GM23338 (cell line): ENCODE results near the gene RIOX2. TPM values are rescaled to one million over a fixed set of nuclear protein-coding genes. Genes with fewer than 3 reads are reported as not detected.

ENCODE experiments used
- ATAC-seq: fragments of 200-7000 bp; cut with Tn5 transposase; 3 replicates; pipeline ENCODE4 v1.9.1; 2020
- DNase-seq: peaks from one replicate; pipeline ENCODE4 v3.0.0-alpha.2; 2015; ENCODE audit warnings: low spot score
- H2AFZ ChIP-seq: fragments of 200-600 bp; sonication (generic); 2 replicates; pipeline ENCODE4 v1.8.0; 2016; ENCODE audit warnings: antibody characterized with exemption, mild to moderate bottlenecking, moderate library complexity
- H3F3A ChIP-seq: fragments of 200-600 bp; sonication (generic); replicated peaks from 2 replicates; pipeline ENCODE4 v1.8.0; 2017; ENCODE audit warnings: antibody characterized with exemption, mixed run types, low read depth
- H3K27ac ChIP-seq: fragments of 200-600 bp; sonication (generic); 2 replicates; pipeline ENCODE4 v1.6.1; 2016; ENCODE audit warnings: low read depth
- H3K27me3 ChIP-seq: fragments of 200-600 bp; sonication (generic); 2 replicates; pipeline ENCODE4 v1.8.0; 2016; ENCODE audit warnings: mild to moderate bottlenecking, mixed run types, moderate library complexity; ENCODE audit not compliant: insufficient read depth
- H3K36me3 ChIP-seq: fragments of 200-600 bp; sonication (generic); 2 replicates; pipeline ENCODE4 v1.8.0; 2016; ENCODE audit warnings: mild to moderate bottlenecking; ENCODE audit not compliant: insufficient read depth
- H3K4me1 ChIP-seq: fragments of 200-600 bp; sonication (generic); 2 replicates; pipeline ENCODE4 v1.8.0; 2016; ENCODE audit warnings: mild to moderate bottlenecking, moderate library complexity; ENCODE audit not compliant: insufficient read depth
- H3K4me2 ChIP-seq: fragments of 200-600 bp; sonication (generic); 2 replicates; pipeline ENCODE4 v1.7.1; 2017; ENCODE audit warnings: mixed run types
- H3K4me3 ChIP-seq: fragments of 200-600 bp; sonication (generic); 2 replicates; pipeline ENCODE4 v1.6.1; 2016; ENCODE audit warnings: mixed run types
- H3K79me2 ChIP-seq: fragments of 200-600 bp; sonication (generic); replicated peaks from 2 replicates; pipeline ENCODE4 v1.8.0; 2017; ENCODE audit warnings: mild to moderate bottlenecking; ENCODE audit not compliant: insufficient read depth
- H3K9me2 ChIP-seq: fragments of 200-600 bp; sonication (generic); 2 replicates; pipeline ENCODE4 v1.8.0; 2017; ENCODE audit not compliant: insufficient read depth
- H4K20me1 ChIP-seq: fragments of 200-600 bp; sonication (generic); replicated peaks from 2 replicates; pipeline ENCODE4 v1.8.0; 2017; ENCODE audit warnings: mild to moderate bottlenecking; ENCODE audit not compliant: insufficient read depth
- H3K27ac Mint-ChIP-seq: 2 replicates; pipeline ENCODE4 v1.8.0; 2020; ENCODE audit warnings: inconsistent platforms, mild to moderate bottlenecking, moderate library complexity, mixed read lengths
- H3K27me3 Mint-ChIP-seq: 3 replicates; pipeline ENCODE4 v1.8.0; 2022; ENCODE audit warnings: low read depth, mild to moderate bottlenecking, moderate library complexity, mixed read lengths, inconsistent platforms; ENCODE audit not compliant: insufficient read depth, poor library complexity
- H3K36me3 Mint-ChIP-seq: 3 replicates; pipeline ENCODE4 v1.8.0; 2021; ENCODE audit warnings: low read depth, mild to moderate bottlenecking, inconsistent platforms, moderate library complexity, mixed read lengths
- H3K4me1 Mint-ChIP-seq: 3 replicates; pipeline ENCODE4 v1.8.0; 2020; ENCODE audit warnings: mild to moderate bottlenecking, inconsistent platforms, mixed read lengths
- H3K4me3 Mint-ChIP-seq: 3 replicates; pipeline ENCODE4 v1.8.0; 2021; ENCODE audit warnings: moderate library complexity, mild to moderate bottlenecking, inconsistent platforms, mixed read lengths
- H3K9me3 Mint-ChIP-seq: 3 replicates; pipeline ENCODE4 v1.8.0; 2020; ENCODE audit warnings: moderate library complexity, mild to moderate bottlenecking, inconsistent platforms, mixed read lengths
- CREB1 ChIP-seq: fragments of 250-450 bp; sonication (Bioruptor Pico); IDR thresholded peaks from 2 replicates; pipeline ENCODE4 v1.5.0; 2020; ENCODE audit warnings: low read depth, mild to moderate bottlenecking, moderate library complexity
- EZH2 ChIP-seq: fragments of 200-600 bp; sonication (generic); IDR thresholded peaks from one replicate; pipeline ENCODE4 v1.8.0; 2017; ENCODE audit warnings: antibody characterized with exemption, mild to moderate bottlenecking, low read depth; ENCODE audit not compliant: unreplicated experiment
- POLR2AphosphoS5 ChIP-seq: IDR thresholded peaks from 2 replicates; pipeline ENCODE4 v1.6.1; 2016; ENCODE audit warnings: antibody characterized with exemption, low read depth
- STAT1 ChIP-seq: IDR thresholded peaks from one replicate; pipeline ENCODE4 v1.6.1; 2016; ENCODE audit warnings: antibody characterized with exemption; ENCODE audit not compliant: unreplicated experiment
- ZNF114 ChIP-seq: fragments of 250-450 bp; sonication (Bioruptor Pico); IDR thresholded peaks from 2 replicates; pipeline ENCODE4 v1.5.0; 2020; ENCODE audit warnings: mild to moderate bottlenecking, moderate library complexity
- polyA plus RNA-seq: library from polyadenylated mRNA; unstranded; fragments of >200 nt; fragmentation: Nextera tagmentation; extraction: Ambion mirVana; gene quantifications from 2 replicates; pipeline ENCODE4 v1.2.1, GENCODE V29; 2016
- total RNA-seq: library from RNA; depleted of rRNA; stranded (reverse); fragments of >200 nt; shearing (Covaris generic); gene quantifications from 2 replicates; pipeline ENCODE4 v1.2.3, GENCODE V29; 2014
- TF ChIP-seq, protein P1 (sequence below): fragments of 250-450 bp; sonication (Bioruptor Pico); IDR thresholded peaks from 2 replicates; pipeline ENCODE4 v1.5.0; 2020; ENCODE audit warnings: mild to moderate bottlenecking, moderate library complexity

RIOX2 gene
- total and polyA plus RNA-seq, 2 experiments from 2014 or later, result 9.0 to 10.7 TPM

DNA sequence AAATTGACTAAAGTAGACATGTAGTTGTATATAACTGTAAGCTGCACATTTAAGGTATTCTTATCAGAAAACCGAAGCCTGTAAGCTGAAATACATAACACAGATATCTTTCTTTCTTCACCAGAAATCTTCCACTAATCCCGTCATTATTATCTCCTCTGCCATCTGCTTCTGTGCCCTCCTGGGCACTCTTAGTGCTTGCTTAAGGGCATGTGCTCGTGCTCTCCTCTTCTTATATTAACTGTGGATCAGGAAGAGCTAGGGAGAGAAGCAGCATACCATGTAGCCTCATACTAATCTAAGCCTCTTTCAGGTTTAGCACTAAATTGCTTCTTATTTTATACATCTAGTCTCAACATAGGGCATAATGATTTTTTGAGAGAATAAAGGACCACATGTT, 60.8 kb downstream of the RIOX2 start (continued):
- TF ChIP-seq, protein P1, sequence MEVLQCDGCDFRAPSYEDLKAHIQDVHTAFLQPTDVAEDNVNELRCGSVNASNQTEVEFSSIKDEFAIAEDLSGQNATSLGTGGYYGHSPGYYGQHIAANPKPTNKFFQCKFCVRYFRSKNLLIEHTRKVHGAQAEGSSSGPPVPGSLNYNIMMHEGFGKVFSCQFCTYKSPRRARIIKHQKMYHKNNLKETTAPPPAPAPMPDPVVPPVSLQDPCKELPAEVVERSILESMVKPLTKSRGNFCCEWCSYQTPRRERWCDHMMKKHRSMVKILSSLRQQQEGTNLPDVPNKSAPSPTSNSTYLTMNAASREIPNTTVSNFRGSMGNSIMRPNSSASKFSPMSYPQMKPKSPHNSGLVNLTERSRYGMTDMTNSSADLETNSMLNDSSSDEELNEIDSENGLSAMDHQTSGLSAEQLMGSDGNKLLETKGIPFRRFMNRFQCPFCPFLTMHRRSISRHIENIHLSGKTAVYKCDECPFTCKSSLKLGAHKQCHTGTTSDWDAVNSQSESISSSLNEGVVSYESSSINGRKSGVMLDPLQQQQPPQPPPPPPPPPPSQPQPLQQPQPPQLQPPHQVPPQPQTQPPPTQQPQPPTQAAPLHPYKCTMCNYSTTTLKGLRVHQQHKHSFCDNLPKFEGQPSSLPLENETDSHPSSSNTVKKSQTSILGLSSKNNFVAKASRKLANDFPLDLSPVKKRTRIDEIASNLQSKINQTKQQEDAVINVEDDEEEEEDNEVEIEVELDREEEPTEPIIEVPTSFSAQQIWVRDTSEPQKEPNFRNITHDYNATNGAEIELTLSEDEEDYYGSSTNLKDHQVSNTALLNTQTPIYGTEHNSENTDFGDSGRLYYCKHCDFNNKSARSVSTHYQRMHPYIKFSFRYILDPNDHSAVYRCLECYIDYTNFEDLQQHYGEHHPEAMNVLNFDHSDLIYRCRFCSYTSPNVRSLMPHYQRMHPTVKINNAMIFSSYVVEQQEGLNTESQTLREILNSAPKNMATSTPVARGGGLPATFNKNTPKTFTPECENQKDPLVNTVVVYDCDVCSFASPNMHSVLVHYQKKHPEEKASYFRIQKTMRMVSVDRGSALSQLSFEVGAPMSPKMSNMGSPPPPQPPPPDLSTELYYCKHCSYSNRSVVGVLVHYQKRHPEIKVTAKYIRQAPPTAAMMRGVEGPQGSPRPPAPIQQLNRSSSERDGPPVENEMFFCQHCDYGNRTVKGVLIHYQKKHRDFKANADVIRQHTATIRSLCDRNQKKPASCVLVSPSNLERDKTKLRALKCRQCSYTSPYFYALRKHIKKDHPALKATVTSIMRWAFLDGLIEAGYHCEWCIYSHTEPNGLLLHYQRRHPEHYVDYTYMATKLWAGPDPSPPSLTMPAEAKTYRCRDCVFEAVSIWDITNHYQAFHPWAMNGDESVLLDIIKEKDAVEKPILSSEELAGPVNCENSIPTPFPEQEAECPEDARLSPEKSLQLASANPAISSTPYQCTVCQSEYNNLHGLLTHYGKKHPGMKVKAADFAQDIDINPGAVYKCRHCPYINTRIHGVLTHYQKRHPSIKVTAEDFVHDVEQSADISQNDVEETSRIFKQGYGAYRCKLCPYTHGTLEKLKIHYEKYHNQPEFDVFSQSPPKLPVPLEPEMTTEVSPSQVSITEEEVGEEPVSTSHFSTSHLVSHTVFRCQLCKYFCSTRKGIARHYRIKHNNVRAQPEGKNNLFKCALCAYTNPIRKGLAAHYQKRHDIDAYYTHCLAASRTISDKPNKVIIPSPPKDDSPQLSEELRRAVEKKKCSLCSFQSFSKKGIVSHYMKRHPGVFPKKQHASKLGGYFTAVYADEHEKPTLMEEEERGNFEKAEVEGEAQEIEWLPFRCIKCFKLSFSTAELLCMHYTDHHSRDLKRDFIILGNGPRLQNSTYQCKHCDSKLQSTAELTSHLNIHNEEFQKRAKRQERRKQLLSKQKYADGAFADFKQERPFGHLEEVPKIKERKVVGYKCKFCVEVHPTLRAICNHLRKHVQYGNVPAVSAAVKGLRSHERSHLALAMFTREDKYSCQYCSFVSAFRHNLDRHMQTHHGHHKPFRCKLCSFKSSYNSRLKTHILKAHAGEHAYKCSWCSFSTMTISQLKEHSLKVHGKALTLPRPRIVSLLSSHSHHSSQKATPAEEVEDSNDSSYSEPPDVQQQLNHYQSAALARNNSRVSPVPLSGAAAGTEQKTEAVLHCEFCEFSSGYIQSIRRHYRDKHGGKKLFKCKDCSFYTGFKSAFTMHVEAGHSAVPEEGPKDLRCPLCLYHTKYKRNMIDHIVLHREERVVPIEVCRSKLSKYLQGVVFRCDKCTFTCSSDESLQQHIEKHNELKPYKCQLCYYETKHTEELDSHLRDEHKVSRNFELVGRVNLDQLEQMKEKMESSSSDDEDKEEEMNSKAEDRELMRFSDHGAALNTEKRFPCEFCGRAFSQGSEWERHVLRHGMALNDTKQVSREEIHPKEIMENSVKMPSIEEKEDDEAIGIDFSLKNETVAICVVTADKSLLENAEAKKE, result no peak
- TF ChIP-seq ZNF114 (CRISPR knock-in tag) (no peak), CREB1 (no peak)

DNA sequence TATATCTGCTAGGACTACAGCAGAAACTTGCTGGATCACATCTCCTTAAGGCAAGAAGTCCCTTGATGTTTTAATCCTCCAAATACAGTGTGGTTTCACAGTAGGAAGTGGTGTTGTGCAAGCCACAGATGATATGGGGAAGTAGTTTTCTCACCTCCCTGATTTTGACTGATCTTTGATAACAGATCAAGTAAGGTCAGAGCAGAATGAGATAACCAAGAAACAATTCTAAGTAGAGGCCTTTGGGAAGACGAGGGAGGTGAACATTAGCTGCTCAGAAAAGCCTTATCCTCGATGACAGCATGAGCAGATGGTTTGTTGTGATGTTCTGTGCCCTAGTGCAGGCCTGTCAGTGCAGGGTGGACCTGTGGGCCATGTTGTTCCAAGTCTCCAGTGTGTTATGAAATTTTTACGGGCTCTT, 61.3 kb downstream of the RIOX2 start:
- H2AFZ ChIP-seq, result no peak overlapping the region
- peaks cover 13% of the 10 kb centered on the region; the same call in 2 of the 3 replicates for H3K9me3 Mint-ChIP-seq
- H3K27ac Mint-ChIP-seq, result no peak overlapping the region; the same call in 1 of the 2 replicates
- no peaks in the 10 kb centered on the region for H3K9me2 ChIP-seq
- peaks cover 10% of the 10 kb centered on the region; the same call in 1 of the 3 replicates for H3K4me1 Mint-ChIP-seq
- H3K4me3 ChIP-seq, result no peak overlapping the region
- DNase-seq (no peak), ATAC-seq (no peak)
- H3K79me2 ChIP-seq, result 0 out of 2 replicates have a peak, but pooled peaks cover 2% of the 10 kb centered on the region
- no peaks in the 10 kb centered on the region for H4K20me1 ChIP-seq
- 0 out of 2 replicates have a peak overlapping the region, but pooled peaks have one; percentile 21 for H3K27ac ChIP-seq
- no peaks in the 10 kb centered on the region for H3K27me3 Mint-ChIP-seq
- H3K4me3 Mint-ChIP-seq, result no peak overlapping the region
- peak overlapping the region; percentile 69; the same call in 1 of the 2 replicates for H3K4me2 ChIP-seq
- peaks cover 12% of the 10 kb centered on the region for H3K4me1 ChIP-seq
- H3K36me3 ChIP-seq, result no peaks in the 10 kb centered on the region
- no peaks in the 10 kb centered on the region for H3F3A ChIP-seq
- no peaks in the 10 kb centered on the region for H3K27me3 ChIP-seq
- H3K36me3 Mint-ChIP-seq, result peaks cover 7% of the 10 kb centered on the region; the same call in 2 of the 3 replicates
- TF ChIP-seq POLR2AphosphoS5 (no peak), EZH2 (no peak), STAT1 (no peak)
- TF ChIP-seq, protein P1, result no peak
